Activated T-helper 9 cell treated with anti-CD3 and anti-CD28 coated beads, Interleukin-2, amount 50 U/mL, for 16 hours (primary cell): ENCODE results near the gene TMEM63A.

Source experiments
- DNase-seq: peaks from one replicate; pipeline ENCODE4 v3.0.0-alpha.2; 2020; ENCODE audit warnings: low read depth

Gene TMEM63A

GRCh38 chr1:225866061-225866837 lies 15.9 kb downstream of the TMEM63A start:
- peak; percentile 65 for DNase-seq

GRCh38 chr1:225865514-225865913 lies 16.7 kb downstream of the TMEM63A start:
- DNase-seq, result no peak

- no peak for DNase-seq
Observed at GRCh38 chr1:225863167-225863566, 19.0 kb downstream of the TMEM63A start.

GRCh38 chr1:225862581-225862950 lies 19.6 kb downstream of the TMEM63A start:
- no peak for DNase-seq

GRCh38 chr1:225861834-225862580 lies 20.2 kb downstream of the TMEM63A start:
- DNase-seq, result no peak

- no peak for DNase-seq
Observed at GRCh38 chr1:225860876-225861441, 21.2 kb downstream of the TMEM63A start.

GRCh38 chr1:225860107-225860506 lies 22.1 kb downstream of the TMEM63A start:
- no peak for DNase-seq

GRCh38 chr1:225859151-225859550 lies 23.0 kb downstream of the TMEM63A start:
- no peak for DNase-seq

GRCh38 chr1:225857256-225857655 lies 24.9 kb downstream of the TMEM63A start:
- DNase-seq, result no peak

GRCh38 chr1:225855503-225856300 lies 26.5 kb downstream of the TMEM63A start:
- no peak for DNase-seq

- DNase-seq, result no peak
Observed at GRCh38 chr1:225853441-225853840, 28.7 kb downstream of the TMEM63A start.

GRCh38 chr1:225852413-225853124 lies 29.6 kb downstream of the TMEM63A start:
- DNase-seq, result no peak

- no peak for DNase-seq
Observed at GRCh38 chr1:225851805-225852204, 30.4 kb downstream of the TMEM63A start.

GRCh38 chr1:225850370-225850769 lies 31.8 kb downstream of the TMEM63A start:
- DNase-seq, result no peak

- no peak for DNase-seq
Observed at GRCh38 chr1:225849925-225850324, 32.3 kb downstream of the TMEM63A start.

GRCh38 chr1:225848030-225848955 lies 33.9 kb downstream of the TMEM63A start:
- DNase-seq, result no peak

- no peak for DNase-seq
Observed at GRCh38 chr1:225847610-225848009, 34.6 kb downstream of the TMEM63A start.

- no peak for DNase-seq
Observed at GRCh38 chr1:225846331-225847310, 35.6 kb downstream of the TMEM63A start.

- DNase-seq, result no peak
Observed at GRCh38 chr1:225845571-225846259, 36.5 kb downstream of the TMEM63A start.
